Keratinocyte (primary cell): ENCODE measurements around the gene ASIC5.

Experiments
- CTCF ChIP-seq, 3 experiments: IDR thresholded peaks in 1 of 3; conservative IDR thresholded peaks in 1 of 3; optimal IDR thresholded peaks in 1 of 3; 2 replicates in 2 of 3; 3 replicates in 1 of 3; pipeline versions ENCODE3 to v1.5.1; 2011; ENCODE audit warnings: low read length in 3 of 3, mild to moderate bottlenecking in 3 of 3, moderate library complexity in 2 of 3, control low read depth in 1 of 3, inconsistent platforms in 1 of 3; ENCODE audit not compliant: insufficient read depth in 2 of 3; ENCODE audit errors: extremely low read depth in 1 of 3
- EZH2 ChIP-seq: IDR thresholded peaks from one replicate; pipeline ENCODE4 v1.6.1; 2012; ENCODE audit warnings: inconsistent platforms, mild to moderate bottlenecking, low read length, moderate library complexity

- no peak for TF ChIP-seq CTCF (optimal IDR thresholded peaks at IDR 0.05 in 1 of 3, IDR thresholded peaks at IDR 0.05 in 1 of 3, conservative IDR thresholded peaks at IDR 0.05 in 1 of 3; ENCODE audit: extremely low read depth in 1 of 3, insufficient read depth in 2 of 3, low read length in 3 of 3)
- TF ChIP-seq EZH2: no peak
Measured at GRCh38 chr4:155853189-155853588, 12.9 kb downstream of the ASIC5 start.
